Spleen (tissue), 7 donors: ENCODE results near the gene TAF3.

Experiments
- POLR2AphosphoS5 ChIP-seq, 3 donors: sonication (generic); formaldehyde crosslinking; IDR thresholded peaks; one replicate each; pipeline ENCODE4 v1.5.1; 2017; ENCODE audit warnings: antibody characterized with exemption in 3 of 3
- TF ChIP-seq, protein P1 (sequence below), 11 experiments: fragments of 200-600 bp in 7 of 11; fragments of 450-650 bp in 4 of 11; sonication (generic) in 4 of 11; IDR thresholded peaks in 8 of 11; conservative IDR thresholded peaks in 3 of 11; 1 replicate in 7 of 11; 2 replicates in 4 of 11; pipeline versions ENCODE4 v1.4.0 to v1.8.0; 2016 to 2021; ENCODE audit warnings: antibody characterized with exemption in 11 of 11, inconsistent platforms in 4 of 11, mild to moderate bottlenecking in 1 of 11
- donor health status: DM: no; HTN: no; CAD: no; lungs with moderate emphysema.
- donor health status: DM: no; HTN: no; CAD: no.
- donor health status: DM: no; HTN: no; CAD: no.

DNA sequence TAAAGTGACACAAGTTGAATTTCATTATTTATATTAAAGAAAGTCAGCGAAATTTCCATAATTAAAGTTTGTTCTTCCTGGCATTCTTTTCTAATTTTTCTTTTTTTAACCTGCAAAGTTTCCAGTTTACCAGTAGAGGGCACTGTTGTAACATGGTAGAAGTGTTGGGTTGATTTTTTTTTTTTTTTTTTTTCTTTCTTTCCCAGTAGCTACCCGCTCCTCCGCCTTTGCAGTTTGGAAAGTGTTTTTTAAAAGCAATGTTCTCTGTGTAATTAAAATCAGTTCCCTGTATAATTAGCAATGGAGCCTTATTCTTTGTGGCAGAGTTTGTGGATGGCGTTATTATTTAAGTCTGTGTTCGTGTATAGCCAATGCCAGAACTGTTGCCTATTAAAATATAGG, 53.7 kb downstream of the TAF3 start:
- TF ChIP-seq POLR2AphosphoS5 (IDR thresholded peaks at IDR 0.05) = no peak
- TF ChIP-seq, protein P1, sequence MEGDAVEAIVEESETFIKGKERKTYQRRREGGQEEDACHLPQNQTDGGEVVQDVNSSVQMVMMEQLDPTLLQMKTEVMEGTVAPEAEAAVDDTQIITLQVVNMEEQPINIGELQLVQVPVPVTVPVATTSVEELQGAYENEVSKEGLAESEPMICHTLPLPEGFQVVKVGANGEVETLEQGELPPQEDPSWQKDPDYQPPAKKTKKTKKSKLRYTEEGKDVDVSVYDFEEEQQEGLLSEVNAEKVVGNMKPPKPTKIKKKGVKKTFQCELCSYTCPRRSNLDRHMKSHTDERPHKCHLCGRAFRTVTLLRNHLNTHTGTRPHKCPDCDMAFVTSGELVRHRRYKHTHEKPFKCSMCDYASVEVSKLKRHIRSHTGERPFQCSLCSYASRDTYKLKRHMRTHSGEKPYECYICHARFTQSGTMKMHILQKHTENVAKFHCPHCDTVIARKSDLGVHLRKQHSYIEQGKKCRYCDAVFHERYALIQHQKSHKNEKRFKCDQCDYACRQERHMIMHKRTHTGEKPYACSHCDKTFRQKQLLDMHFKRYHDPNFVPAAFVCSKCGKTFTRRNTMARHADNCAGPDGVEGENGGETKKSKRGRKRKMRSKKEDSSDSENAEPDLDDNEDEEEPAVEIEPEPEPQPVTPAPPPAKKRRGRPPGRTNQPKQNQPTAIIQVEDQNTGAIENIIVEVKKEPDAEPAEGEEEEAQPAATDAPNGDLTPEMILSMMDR (IDR thresholded peaks at IDR 0.05 in 8 of 11, conservative IDR thresholded peaks at IDR 0.05 in 3 of 11) = peak; percentile 42 to 85 (median 71)
